Neural cell (in vitro differentiated cells): ENCODE results near the gene CPA2. TPM values are rescaled to one million over a fixed set of nuclear protein-coding genes. Genes with fewer than 3 reads are reported as not detected.
"Not testable (repeated sequence)": the region's sequence is repeated elsewhere in the genome, so short reads cannot be mapped to it uniquely, and the experiment has no call there.

Source experiments
- H2AFZ ChIP-seq: fragments of 200-600, 300-800 bp; sonication (generic), shearing (Covaris generic); 2 replicates; pipeline ENCODE4 v1.6.0; 2014; ENCODE audit warnings: low read depth, mild to moderate bottlenecking, antibody characterized with exemption, low read length, moderate library complexity
- H3F3A ChIP-seq: fragments of 200-600 bp; shearing (Covaris generic); 2 replicates; pipeline ENCODE4 v1.6.1; 2016; ENCODE audit warnings: mild to moderate bottlenecking, moderate library complexity, mixed read lengths, antibody characterized with exemption, low read length; ENCODE audit not compliant: insufficient read depth, poor library complexity, severe bottlenecking
- H3K27ac ChIP-seq: fragments of 200-600, 300-800 bp; sonication (generic), shearing (Covaris generic); 2 replicates; pipeline ENCODE4 v1.5.1; 2014; ENCODE audit warnings: mild to moderate bottlenecking, low read length, moderate library complexity
- H3K27me3 ChIP-seq: fragments of 300-800, 200-600 bp; sonication (generic), shearing (Covaris generic); 2 replicates; pipeline ENCODE4 v1.6.0; 2014; ENCODE audit warnings: mild to moderate bottlenecking, low read depth, low read length, moderate library complexity; ENCODE audit not compliant: insufficient read depth
- H3K36me3 ChIP-seq: fragments of 300-800, 200-600 bp; sonication (generic), shearing (Covaris generic); 2 replicates; pipeline ENCODE4 v1.5.1; 2014; ENCODE audit warnings: mild to moderate bottlenecking, antibody characterized with exemption, low read length, moderate library complexity; ENCODE audit not compliant: insufficient read depth
- H3K4me2 ChIP-seq: fragments of 300-800, 200-600 bp; sonication (generic), shearing (Covaris generic); 2 replicates; pipeline ENCODE4 v1.6.0; 2014; ENCODE audit warnings: mild to moderate bottlenecking, low read length
- H3K4me3 ChIP-seq: fragments of 300-800, 200-600 bp; sonication (generic), shearing (Covaris generic); 2 replicates; pipeline ENCODE4 v1.5.1; 2014; ENCODE audit warnings: mild to moderate bottlenecking, low read length, moderate library complexity
- H3K79me2 ChIP-seq: fragments of 200-600 bp; shearing (Covaris generic); replicated peaks from 2 replicates; pipeline ENCODE4 v1.6.0; 2014; ENCODE audit warnings: mild to moderate bottlenecking, low read length, moderate library complexity; ENCODE audit not compliant: insufficient read depth
- H3K9ac ChIP-seq: fragments of 300-800, 200-600 bp; sonication (generic), shearing (Covaris generic); 2 replicates; pipeline ENCODE4 v1.6.1; 2016; ENCODE audit warnings: mild to moderate bottlenecking, low read length, mixed read lengths
- H3K9me2 ChIP-seq: fragments of 200-600 bp; shearing (Covaris generic); 2 replicates; pipeline ENCODE4 v1.6.1; 2016; ENCODE audit warnings: mild to moderate bottlenecking, low read length, mixed read lengths; ENCODE audit not compliant: insufficient read depth
- H3K9me3 ChIP-seq: fragments of 200-600, 300-800 bp; sonication (generic), shearing (Covaris generic); 2 replicates; pipeline ENCODE4 v1.6.1; 2016; ENCODE audit warnings: mild to moderate bottlenecking, mixed run types, low read length, moderate library complexity, mixed read lengths
- H4K20me1 ChIP-seq: fragments of 200-600 bp; shearing (Covaris generic); 2 replicates; pipeline ENCODE4 v1.6.1; 2016; ENCODE audit warnings: mild to moderate bottlenecking, mixed run types; ENCODE audit not compliant: insufficient read depth
- CTCF ChIP-seq: fragments of 450-650 bp; IDR thresholded peaks from 2 replicates; pipeline ENCODE4 v1.5.1; 2014; ENCODE audit warnings: antibody characterized with exemption, mild to moderate bottlenecking, moderate library complexity; ENCODE audit not compliant: poor library complexity, severe bottlenecking
- EP300 ChIP-seq: fragments of 450-650 bp; conservative IDR thresholded peaks from 2 replicates; pipeline ENCODE4 v1.6.1; 2014; ENCODE audit warnings: antibody characterized with exemption, mild to moderate bottlenecking, moderate library complexity; ENCODE audit not compliant: poor library complexity, severe bottlenecking
- EZH2 ChIP-seq: fragments of 200-600, 300-800 bp; shearing (Covaris generic), sonication (generic); IDR thresholded peaks from 2 replicates; pipeline ENCODE4 v1.6.1; 2014; ENCODE audit warnings: antibody characterized with exemption, low read length, borderline replicate concordance, mild to moderate bottlenecking; ENCODE audit not compliant: insufficient read depth, poor library complexity, severe bottlenecking
- MXI1 ChIP-seq: fragments of 450-650 bp; conservative IDR thresholded peaks from 2 replicates; pipeline ENCODE4 v1.6.1; 2014; ENCODE audit warnings: antibody characterized with exemption, mild to moderate bottlenecking; ENCODE audit not compliant: poor library complexity, severe bottlenecking
- POLR2AphosphoS5 ChIP-seq: IDR thresholded peaks from 2 replicates; pipeline ENCODE4 v1.6.1; 2012
- RAD21 ChIP-seq: fragments of 450-650 bp; conservative IDR thresholded peaks from 2 replicates; pipeline ENCODE4 v1.6.1; 2014; ENCODE audit warnings: antibody characterized with exemption, mild to moderate bottlenecking, moderate library complexity
- REST ChIP-seq: IDR thresholded peaks from 2 replicates; pipeline ENCODE4 v1.6.1; 2012; ENCODE audit warnings: borderline replicate concordance
- SMC3 ChIP-seq: fragments of 450-650 bp; conservative IDR thresholded peaks from 2 replicates; pipeline ENCODE4 v1.6.1; 2014; ENCODE audit warnings: antibody characterized with exemption, mild to moderate bottlenecking, moderate library complexity; ENCODE audit not compliant: poor library complexity
- TAF1 ChIP-seq: IDR thresholded peaks from 2 replicates; pipeline ENCODE4 v1.6.1; 2012; ENCODE audit warnings: low read depth
- polyA plus RNA-seq: library from polyadenylated mRNA; depleted of rRNA; stranded (reverse); fragments of >200 nt; gene quantifications from 2 replicates; pipeline ENCODE4 v1.2.3, GENCODE V29; 2014

The CPA2 gene
- polyA plus RNA-seq, 1 donor from 2014 or later: 0.41 TPM

- H3K27ac ChIP-seq: no peak overlapping the region
- no peaks in the 10 kb centered on the region for H3K9me2 ChIP-seq
- no peak overlapping the region for H3K4me3 ChIP-seq
- no peaks in the 10 kb centered on the region for H3F3A ChIP-seq
- H3K79me2 ChIP-seq: no peaks in the 10 kb centered on the region
- H3K36me3 ChIP-seq: no peaks in the 10 kb centered on the region
- H3K9me3 ChIP-seq: no peaks in the 10 kb centered on the region
- H2AFZ ChIP-seq: no peak overlapping the region
- no peaks in the 10 kb centered on the region for H4K20me1 ChIP-seq
- H3K9ac ChIP-seq: no peak overlapping the region
- TF ChIP-seq SMC3: no peak
- no peak for TF ChIP-seq TAF1
- no peak for TF ChIP-seq REST
- TF ChIP-seq CTCF: no peak
- no peak for TF ChIP-seq POLR2AphosphoS5
- no peak for TF ChIP-seq MXI1
- no peak for TF ChIP-seq EZH2
- no peak for TF ChIP-seq RAD21
- no peak for TF ChIP-seq EP300
- no peak overlapping the region for H3K4me2 ChIP-seq
- H3K27me3 ChIP-seq: no peaks in the 10 kb centered on the region
Measured at GRCh38 chr7:130223646-130224045, 43.0 kb upstream of the CPA2 start.

- Histone ChIP-seq H3K27me3 (no peaks in the 10 kb centered on the region), H3K4me2 (no peak overlapping the region), H3F3A (no peaks in the 10 kb centered on the region), H3K9ac (no peak overlapping the region), H3K9me3 (no peaks in the 10 kb centered on the region), H3K9me2 (no peaks in the 10 kb centered on the region), H3K36me3 (no peaks in the 10 kb centered on the region), H3K4me3 (no peak overlapping the region), H4K20me1 (no peaks in the 10 kb centered on the region), H3K27ac (no peak overlapping the region), H2AFZ (no peak overlapping the region), H3K79me2 (no peaks in the 10 kb centered on the region)
- TF ChIP-seq POLR2AphosphoS5 (no peak), RAD21 (no peak), REST (no peak), MXI1 (no peak), TAF1 (no peak), EZH2 (no peak), CTCF (no peak)
Measured at GRCh38 chr7:130224210-130224609, 42.5 kb upstream of the CPA2 start.

GRCh38 chr7:130224923-130225322, 41.7 kb upstream of the CPA2 start:
- H2AFZ ChIP-seq, H3K79me2 ChIP-seq, H3F3A ChIP-seq, H3K9me2 ChIP-seq, H3K27ac ChIP-seq, H4K20me1 ChIP-seq, H3K4me3 ChIP-seq, H3K9me3 ChIP-seq, H3K9ac ChIP-seq, H3K27me3 ChIP-seq, H3K4me2 ChIP-seq, H3K36me3 ChIP-seq: not testable (repeated sequence)
